A549 (cell line): Measurements from ENCODE around the gene ASCL5. TPM values are rescaled to one million over a fixed set of nuclear protein-coding genes. Genes with fewer than 3 reads are reported as not detected.

Experiments
- ATAC-seq, 2 experiments: fragments of 200-7000 bp in 1 of 2; fragments of >200 bp in 1 of 2; cut with Nextera tagmentation in 1 of 2; cut with Tn5 transposase in 1 of 2; 3 replicates each; pipeline versions ENCODE4 v1.8.0 to v1.9.1; 2018 to 2020; ENCODE audit warnings: mild to moderate bottlenecking in 1 of 2, moderate library complexity in 1 of 2
- CTCF ChIA-PET: fragments of 300-600 bp; sonication (Branson Sonifier 250); formaldehyde crosslinking; extraction: SDS; loops from one replicate; lab custom pipeline; 2021; ENCODE audit warnings: antibody characterized with exemption, inconsistent platforms; lab: Yijun Ruan, JAX
- POLR2A ChIA-PET: fragments of 350-600 bp; formaldehyde crosslinking; extraction: SDS; loops from one replicate; lab custom pipeline; 2021; ENCODE audit warnings: antibody characterized with exemption, inconsistent platforms; lab: Yijun Ruan, JAX
- DNase-seq, 2 experiments: peaks; one replicate each; pipeline versions ENCODE4 v3.0.0 to v3.0.0-alpha.2; 2011 to 2016; ENCODE audit warnings: low read depth in 1 of 2, low spot score in 1 of 2
- FAIRE-seq: peaks from 2 replicates; lab custom pipeline; 2011; peaks lifted over from hg19 to GRCh38; lab: Jason Lieb, UNC
- H3K27ac ChIP-seq, 2 experiments: fragments of >200 bp; sonication (Bioruptor Twin); formaldehyde crosslinking; 3 replicates each; pipeline ENCODE4 v1.5.1; 2016 to 2017
- H3K4me1 ChIP-seq: fragments of >200 bp; sonication (Bioruptor Twin); formaldehyde crosslinking; 3 replicates; pipeline ENCODE4 v1.6.1; 2016
- H3K4me2 ChIP-seq: fragments of >200 bp; sonication (Bioruptor Twin); formaldehyde crosslinking; 3 replicates; pipeline ENCODE4 v1.6.1; 2016
- H3K4me3 ChIP-seq: fragments of >200 bp; sonication (Bioruptor Twin); formaldehyde crosslinking; 3 replicates; pipeline ENCODE4 v1.5.1; 2016
- H3K9me3 ChIP-seq: fragments of >200 bp; sonication (Bioruptor Twin); formaldehyde crosslinking; 3 replicates; pipeline ENCODE4 v1.6.1; 2016
- CBX8 ChIP-seq: fragments of 200-600 bp; sonication (generic); IDR thresholded peaks from 2 replicates; pipeline ENCODE4 v1.6.1; 2016
- CHD2 ChIP-seq: fragments of 150-350 bp; IDR thresholded peaks from 2 replicates; pipeline ENCODE4 v1.6.1; 2014; ENCODE audit warnings: low read length; ENCODE audit not compliant: partially characterized antibody
- CHD4 ChIP-seq: fragments of 200-600 bp; sonication (generic); IDR thresholded peaks from 2 replicates; pipeline ENCODE4 v1.6.1; 2016; ENCODE audit warnings: antibody characterized with exemption, mild to moderate bottlenecking, borderline replicate concordance
- CTCF ChIP-seq: fragments of >200 bp; sonication (Bioruptor Twin); formaldehyde crosslinking; IDR thresholded peaks from 3 replicates; pipeline ENCODE4 v1.5.1; 2016
- ESRRA ChIP-seq: fragments of 150-350 bp; IDR thresholded peaks from 2 replicates; pipeline ENCODE4 v1.6.1; 2014; ENCODE audit warnings: mild to moderate bottlenecking, low read length, borderline replicate concordance
- FOSB ChIP-seq: fragments of 250-450 bp; sonication (Bioruptor Pico); IDR thresholded peaks from 2 replicates; pipeline ENCODE4 v1.5.0; 2020; ENCODE audit warnings: mild to moderate bottlenecking, moderate library complexity
- FOSL2 ChIP-seq, 2 experiments: fragments of 450-650 bp in 1 of 2; fragments of >200 bp in 1 of 2; sonication (Bioruptor Twin) in 1 of 2; formaldehyde crosslinking; IDR thresholded peaks; 2 replicates each; pipeline versions ENCODE4 v1.5.0 to v1.6.1; 2016 to 2020; ENCODE audit warnings: mild to moderate bottlenecking in 1 of 2, moderate library complexity in 1 of 2
- GATA3 ChIP-seq: IDR thresholded peaks from 2 replicates; pipeline ENCODE4 v1.6.1; 2012; ENCODE audit warnings: borderline replicate concordance
- HES2 ChIP-seq: fragments of >200 bp; sonication (Bioruptor Twin); formaldehyde crosslinking; IDR thresholded peaks from 2 replicates; pipeline ENCODE4 v1.6.1; 2016
- HOXB13 ChIP-seq: fragments of 250-450 bp; sonication (Bioruptor Pico); IDR thresholded peaks from 2 replicates; pipeline ENCODE4 v1.5.0; 2020; ENCODE audit warnings: low read depth, mild to moderate bottlenecking, moderate library complexity
- KDM1A ChIP-seq: fragments of 200-600 bp; sonication (generic); IDR thresholded peaks from 2 replicates; pipeline ENCODE4 v1.6.1; 2016; ENCODE audit warnings: low read depth, mild to moderate bottlenecking
- MAX ChIP-seq: IDR thresholded peaks from 2 replicates; pipeline ENCODE4 v1.6.1; 2012
- MYC ChIP-seq: IDR thresholded peaks from 2 replicates; pipeline ENCODE4 v1.6.1; 2012; ENCODE audit warnings: mild to moderate bottlenecking, inconsistent platforms, low read length, improper control_type of control experiment, borderline replicate concordance
- NR3C1 ChIP-seq: fragments of >200 bp; sonication (Bioruptor Twin); formaldehyde crosslinking; IDR thresholded peaks from 3 replicates; pipeline ENCODE4 v1.6.1; 2017
- PHF8 ChIP-seq: fragments of 200-600 bp; sonication (generic); IDR thresholded peaks from 2 replicates; pipeline ENCODE4 v1.6.1; 2016; ENCODE audit warnings: low read depth, mild to moderate bottlenecking, antibody characterized with exemption, moderate library complexity, borderline replicate concordance
- RAD21 ChIP-seq, 2 experiments: fragments of >200 bp in 1 of 2; sonication (Bioruptor Twin) in 1 of 2; formaldehyde crosslinking in 1 of 2; IDR thresholded peaks in 1 of 2; conservative IDR thresholded peaks in 1 of 2; 2 replicates in 1 of 2; 3 replicates in 1 of 2; pipeline ENCODE4 v1.6.1; 2012 to 2018; ENCODE audit warnings: inconsistent platforms in 1 of 2
- RARB ChIP-seq: fragments of 250-450 bp; sonication (Bioruptor Pico); IDR thresholded peaks from 2 replicates; pipeline ENCODE4 v1.8.0; 2021; ENCODE audit warnings: mild to moderate bottlenecking, moderate library complexity
- RCOR1 ChIP-seq: fragments of 150-350 bp; IDR thresholded peaks from 2 replicates; pipeline ENCODE4 v1.6.1; 2014; ENCODE audit warnings: antibody characterized with exemption, low read length, low read depth
- RNF2 ChIP-seq: fragments of 200-600 bp; sonication (generic); IDR thresholded peaks from 2 replicates; pipeline ENCODE4 v1.6.1; 2016; ENCODE audit warnings: low read depth, mild to moderate bottlenecking, antibody characterized with exemption, moderate library complexity, borderline replicate concordance
- SMC3 ChIP-seq: fragments of >200 bp; sonication (Bioruptor Twin); formaldehyde crosslinking; IDR thresholded peaks from 3 replicates; pipeline ENCODE4 v1.6.1; 2018; ENCODE audit warnings: inconsistent platforms
- TP53 ChIP-seq: fragments of 250-450 bp; sonication (Bioruptor Pico); IDR thresholded peaks from 2 replicates; pipeline ENCODE4 v1.5.0; 2021; ENCODE audit warnings: mild to moderate bottlenecking, moderate library complexity
- USF2 ChIP-seq: fragments of 450-650 bp; IDR thresholded peaks from 2 replicates; pipeline ENCODE4 v1.6.1; 2014; ENCODE audit warnings: antibody characterized with exemption
- WGBS: methylation state at CpG from one replicate; pipeline ENCODE4 v1.1.6; 2017; ENCODE audit errors: missing lambda C conversion rate; 5-methylcytosine and 5-hydroxymethylcytosine counted together
- polyA plus RNA-seq, 4 experiments: library from polyadenylated mRNA; depleted of rRNA in 3 of 4; stranded (reverse); fragments of >200 nt; fragmentation: RNase III in 1 of 4; extraction: RNeasy Plus Mini Kit Qiagen cat#74134 plus additional on column Dnase treatment in 1 of 4; gene quantifications; 2 replicates in 3 of 4; 3 replicates in 1 of 4; pipeline ENCODE4 v1.2.3, GENCODE V29; 2011 to 2017
- TF ChIP-seq, protein P1 (sequence below): fragments of 150-350 bp; IDR thresholded peaks from 2 replicates; pipeline ENCODE4 v1.6.1; 2014; ENCODE audit warnings: low read depth, mild to moderate bottlenecking, low read length

Gene ASCL5
- polyA plus RNA-seq, 2 of the 4 experiments (the other 2 are of a cell fraction) = 0.09 TPM; not detected in 1

- no peak overlapping the region for H3K4me3 ChIP-seq
- no peak for TF ChIP-seq CHD4
- DNase-seq (no peak), ATAC-seq (no peak), FAIRE-seq (no peak)
- no peaks in the 10 kb centered on the region for H3K9me3 ChIP-seq
- WGBS = 82% methylated on average over 10 of the region's 10 CpGs
- ChIA-PET CTCF (interaction anchor here (0.5 to 8.2 kb wide), 7 partner anchors 9 to 375 kb away, joined by 3 to 60 read pairs (median 5); partner anchors contain the start of gene ASCL5), POLR2A (interaction anchor here (0.8 kb wide), 1 partner anchor 26 kb away, joined by 5 read pairs; no protein-coding TSS in a partner anchor)
- peaks cover 13% of the 10 kb centered on the region; the same call in 1 of the 3 replicates for H3K4me1 ChIP-seq
- H3K27ac ChIP-seq = no peak overlapping the region
- H3K4me2 ChIP-seq = no peak overlapping the region
Measured at GRCh38 chr1:201140235-201140940, 13.4 kb upstream of the ASCL5 start.

DNA sequence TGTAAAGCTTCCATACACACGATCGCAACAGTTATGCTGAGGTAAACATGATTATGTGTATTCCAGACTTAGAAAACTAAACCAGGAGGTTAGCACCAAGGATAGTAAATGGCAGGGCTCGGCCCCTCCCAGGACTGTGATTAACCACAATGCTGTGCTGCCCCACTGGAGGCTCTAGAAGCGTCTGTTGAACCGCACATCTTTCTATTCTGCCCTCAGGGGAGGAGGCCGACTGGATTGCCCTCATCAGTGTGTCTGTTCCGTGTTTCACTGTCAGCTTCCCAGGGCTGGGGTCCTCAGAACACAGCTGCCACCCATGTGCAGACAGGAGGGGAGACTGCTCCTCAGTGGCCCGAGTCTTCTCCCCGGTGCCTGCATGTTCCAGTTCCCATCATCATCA, 12.8 kb upstream of the ASCL5 start:
- TF ChIP-seq, protein P1, sequence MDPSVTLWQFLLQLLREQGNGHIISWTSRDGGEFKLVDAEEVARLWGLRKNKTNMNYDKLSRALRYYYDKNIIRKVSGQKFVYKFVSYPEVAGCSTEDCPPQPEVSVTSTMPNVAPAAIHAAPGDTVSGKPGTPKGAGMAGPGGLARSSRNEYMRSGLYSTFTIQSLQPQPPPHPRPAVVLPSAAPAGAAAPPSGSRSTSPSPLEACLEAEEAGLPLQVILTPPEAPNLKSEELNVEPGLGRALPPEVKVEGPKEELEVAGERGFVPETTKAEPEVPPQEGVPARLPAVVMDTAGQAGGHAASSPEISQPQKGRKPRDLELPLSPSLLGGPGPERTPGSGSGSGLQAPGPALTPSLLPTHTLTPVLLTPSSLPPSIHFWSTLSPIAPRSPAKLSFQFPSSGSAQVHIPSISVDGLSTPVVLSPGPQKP = no peak
- no peak for TF ChIP-seq HOXB13
- no peak for TF ChIP-seq RCOR1
- no peak for TF ChIP-seq SMC3
- TF ChIP-seq TP53 (CRISPR knock-in tag) = no peak
- TF ChIP-seq KDM1A = no peak
- TF ChIP-seq HES2 = no peak
- no peak for TF ChIP-seq MYC
- TF ChIP-seq CHD2 = no peak
- TF ChIP-seq GATA3 = no peak
- TF ChIP-seq NR3C1 = no peak
- no peak for TF ChIP-seq ESRRA
- no peak for TF ChIP-seq PHF8
- TF ChIP-seq FOSB (CRISPR knock-in tag) = no peak
- TF ChIP-seq RAD21 (conservative IDR thresholded peaks at IDR 0.05 in 1 of 2, IDR thresholded peaks at IDR 0.05 in 1 of 2) = no peak

DNA sequence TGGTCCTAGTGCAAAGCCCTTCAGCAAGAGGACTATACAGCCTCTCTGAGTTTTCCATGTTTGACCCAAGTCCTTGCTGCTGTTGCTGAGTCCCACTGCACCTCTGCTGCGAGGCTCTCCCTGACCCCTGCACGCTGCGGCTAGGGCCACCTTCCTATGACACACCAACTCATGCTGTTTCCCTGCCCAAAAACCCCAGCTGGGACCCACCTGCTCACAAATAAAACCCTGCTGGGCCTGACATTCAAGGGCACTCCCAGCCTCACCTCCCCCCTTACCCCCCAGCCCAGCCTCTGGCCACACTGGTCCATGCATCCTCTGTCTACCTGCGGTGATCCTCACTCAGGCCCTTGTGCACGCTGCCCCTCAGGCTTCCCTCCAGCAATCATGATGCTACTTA, 12.3 kb upstream of the ASCL5 start:
- 99% methylated on average over 5 of the region's 5 CpGs for WGBS
- no peaks in the 10 kb centered on the region for H3K9me3 ChIP-seq
- FAIRE-seq = no peak
- ChIA-PET CTCF (interaction anchor here (1.0 to 8.2 kb wide), 8 partner anchors 10 to 207 kb away, joined by 3 to 60 read pairs (median 6); partner anchors contain the start of gene ASCL5), POLR2A (no interaction called here)
- no peak for DNase-seq
- ATAC-seq = no peak
- H3K4me2 ChIP-seq = no peak overlapping the region
- TF ChIP-seq USF2 (no peak), GATA3 (no peak), CBX8 (no peak), RARB (CRISPR knock-in tag) (no peak), FOSL2 (IDR thresholded peaks at IDR 0.05) (no peak), FOSL2 (CRISPR knock-in tag; IDR thresholded peaks at IDR 0.05) (no peak), CTCF (no peak), TP53 (CRISPR knock-in tag) (no peak), RNF2 (no peak), MAX (no peak)
- TF ChIP-seq, protein P1 = no peak
- H3K4me1 ChIP-seq = peaks cover 13% of the 10 kb centered on the region; the same call in 1 of the 3 replicates
- no peak overlapping the region for H3K4me3 ChIP-seq
- no peak overlapping the region for H3K27ac ChIP-seq

More for the DNA sequence above, 12.8 kb upstream of the ASCL5 start:
- Histone ChIP-seq H3K4me3 (no peak overlapping the region), H3K4me2 (no peak overlapping the region), H3K27ac (no peak overlapping the region), H3K9me3 (no peaks in the 10 kb centered on the region), H3K4me1 (peaks cover 13% of the 10 kb centered on the region; the same call in 1 of the 3 replicates)
- CTCF ChIA-PET = interaction anchor here (1.0 to 8.2 kb wide), 8 partner anchors 9 to 207 kb away, joined by 4 to 60 read pairs (median 5); partner anchors contain the start of gene ASCL5
- no peak for ATAC-seq
- POLR2A ChIA-PET = interaction anchor here (0.8 kb wide), 1 partner anchor 26 kb away, joined by 5 read pairs; no protein-coding TSS in a partner anchor
- WGBS = 90% methylated on average over 9 of the region's 9 CpGs
- no peak for FAIRE-seq
- DNase-seq = no peak
